ENCODE measurements around the gene CYP26A1.

GRCh38 chr10:93054486-93054885 lies 19.2 kb upstream of the CYP26A1 start:
- TF ChIP-seq CTCF (conservative IDR thresholded peaks at IDR 0.05) (no peak), ZFX (IDR thresholded peaks at IDR 0.05) (no peak)

All from C4-2B (cell line).